HG02970 (cell line): Measurements from ENCODE around the gene GNB2.

ENCODE experiments used
- ATAC-seq: cut with Tn5 transposase; IDR thresholded peaks from one replicate; pipeline ENCODE4 v1.9.1; 2021; ENCODE audit warnings: mild to moderate bottlenecking, moderate library complexity, moderate number of reproducible peaks; ENCODE audit not compliant: unreplicated experiment, low FRiP score

The GNB2 gene

DNA sequence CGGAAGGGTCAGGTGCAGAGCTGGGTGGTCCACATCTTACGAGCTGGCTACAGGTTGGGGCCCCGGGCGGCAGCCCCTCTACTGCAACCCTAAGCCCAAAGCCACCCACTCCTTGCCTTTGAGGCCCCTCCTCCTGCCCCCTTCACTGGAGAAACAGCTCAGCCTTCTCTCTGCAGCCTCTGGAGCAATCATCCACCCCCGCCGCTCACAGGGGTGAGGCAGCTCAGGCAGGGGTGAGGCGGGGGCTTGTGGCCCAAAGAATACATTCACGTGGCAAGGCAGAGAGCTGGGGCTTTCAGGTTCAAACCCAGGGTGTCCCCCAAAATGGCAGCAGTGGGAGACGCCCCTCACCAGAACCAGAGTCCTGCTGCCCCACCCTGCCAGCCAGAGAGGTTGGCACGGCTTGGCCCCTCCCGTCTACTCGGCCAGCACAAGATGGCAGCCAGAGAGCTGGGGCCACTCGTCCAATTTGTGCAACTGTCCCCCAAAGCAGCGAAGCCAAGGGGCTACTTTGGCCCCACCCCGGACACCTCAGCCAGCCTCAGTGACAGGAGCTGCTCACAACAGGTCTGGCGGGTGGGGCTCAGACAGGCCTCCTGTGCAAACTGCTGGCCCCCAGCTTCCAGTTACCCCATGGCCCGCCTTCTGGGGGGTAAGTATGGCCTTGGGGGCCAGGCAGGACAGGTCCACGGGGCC lies 7.2 kb downstream of the GNB2 start:
- ATAC-seq: no peak

DNA sequence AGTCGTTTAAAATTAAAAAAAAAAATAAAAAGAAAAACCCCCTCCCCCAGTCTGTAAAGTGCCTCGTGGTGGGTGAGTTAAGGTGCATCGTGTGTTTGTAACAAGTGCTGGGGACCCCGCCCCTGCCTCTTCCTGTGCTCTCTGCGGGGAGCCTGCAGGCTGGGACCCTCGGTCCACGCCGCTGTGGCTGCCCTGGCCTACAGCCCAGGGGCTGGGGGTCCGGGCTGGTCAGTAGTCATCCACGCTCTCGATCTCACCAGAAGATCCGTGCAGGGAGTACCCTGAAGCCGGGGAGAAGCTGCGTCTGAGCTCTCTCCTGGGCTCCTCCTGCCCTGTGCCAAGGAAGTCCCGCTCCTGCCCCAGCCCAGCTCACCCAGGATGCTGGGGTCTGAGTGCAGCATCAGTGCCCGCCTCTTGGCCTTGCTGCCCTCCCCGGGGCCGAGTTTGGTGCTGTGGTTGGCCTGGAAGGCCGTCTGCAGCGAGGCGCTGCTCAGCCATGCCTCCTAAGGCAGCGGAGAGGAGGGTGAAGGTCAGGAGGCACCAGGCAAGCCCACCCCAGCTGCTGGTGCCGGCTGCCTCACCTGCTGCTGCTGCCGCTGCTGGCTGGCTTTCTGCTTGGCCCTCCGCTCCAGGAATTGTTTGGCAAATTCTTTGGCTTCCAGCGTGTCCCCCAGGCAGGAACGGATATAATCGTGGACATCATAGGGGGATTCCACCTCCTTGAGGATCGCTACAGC lies 8.1 kb downstream of the GNB2 start:
- no peak for ATAC-seq

DNA sequence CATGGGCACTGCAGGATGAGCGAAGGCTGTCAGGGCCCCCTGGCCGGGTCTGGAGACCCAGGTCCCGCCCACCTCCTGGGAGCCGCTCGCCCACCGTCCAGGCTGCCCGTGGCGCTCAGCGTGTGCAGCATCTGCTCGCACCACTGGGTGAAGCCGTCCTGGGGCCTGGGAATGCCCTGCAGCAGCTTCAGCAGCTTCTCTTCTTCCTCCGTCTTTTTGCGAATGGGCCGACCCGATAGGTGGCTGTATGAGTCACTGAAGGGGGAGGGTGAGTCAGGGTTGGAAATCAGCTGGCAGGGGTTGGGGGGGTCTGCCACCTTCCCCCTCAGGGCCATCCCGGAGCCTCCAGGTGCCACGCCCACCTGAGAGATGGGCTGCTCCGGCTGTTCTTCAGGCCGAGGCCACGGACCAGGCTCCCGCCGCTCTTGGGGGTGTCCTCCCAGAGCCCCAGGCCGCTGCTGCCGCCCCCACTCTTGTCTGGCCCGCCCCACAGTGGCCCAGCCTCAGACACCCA lies 8.7 kb downstream of the GNB2 start:
- no peak for ATAC-seq

DNA sequence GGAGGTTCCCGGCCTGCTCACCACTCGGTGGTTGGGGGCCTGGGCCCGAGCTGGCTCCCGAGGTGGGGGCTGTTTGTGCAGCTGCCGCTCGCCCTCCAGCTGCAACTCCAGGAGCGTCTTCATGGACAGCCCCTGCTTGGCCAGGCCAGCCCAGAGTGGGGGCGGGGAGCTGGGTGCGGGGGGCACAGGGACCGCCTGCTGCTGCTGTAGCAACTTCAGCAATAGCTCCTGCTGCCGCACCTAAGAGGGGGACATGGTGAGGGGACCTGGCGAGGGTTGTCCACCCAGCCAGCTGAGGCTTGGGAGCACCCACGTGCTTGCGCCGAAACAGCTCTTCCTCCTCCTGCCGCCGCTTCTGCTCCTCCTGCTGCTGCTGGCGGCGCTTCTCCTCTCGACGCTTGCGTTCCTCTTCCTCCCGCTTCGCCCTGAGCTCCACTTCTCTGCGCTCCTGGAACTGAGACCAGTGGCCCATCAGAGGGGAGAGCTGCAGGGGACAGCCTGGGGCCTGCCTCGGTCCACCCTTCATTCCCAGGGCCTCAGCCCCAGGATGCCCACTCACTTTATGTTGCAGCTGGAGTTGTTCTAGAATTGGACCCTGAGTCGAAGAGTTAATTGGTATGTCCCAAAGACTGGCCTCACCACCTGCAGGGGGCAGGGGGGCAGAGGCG lies 9.6 kb downstream of the GNB2 start:
- ATAC-seq: no peak

DNA sequence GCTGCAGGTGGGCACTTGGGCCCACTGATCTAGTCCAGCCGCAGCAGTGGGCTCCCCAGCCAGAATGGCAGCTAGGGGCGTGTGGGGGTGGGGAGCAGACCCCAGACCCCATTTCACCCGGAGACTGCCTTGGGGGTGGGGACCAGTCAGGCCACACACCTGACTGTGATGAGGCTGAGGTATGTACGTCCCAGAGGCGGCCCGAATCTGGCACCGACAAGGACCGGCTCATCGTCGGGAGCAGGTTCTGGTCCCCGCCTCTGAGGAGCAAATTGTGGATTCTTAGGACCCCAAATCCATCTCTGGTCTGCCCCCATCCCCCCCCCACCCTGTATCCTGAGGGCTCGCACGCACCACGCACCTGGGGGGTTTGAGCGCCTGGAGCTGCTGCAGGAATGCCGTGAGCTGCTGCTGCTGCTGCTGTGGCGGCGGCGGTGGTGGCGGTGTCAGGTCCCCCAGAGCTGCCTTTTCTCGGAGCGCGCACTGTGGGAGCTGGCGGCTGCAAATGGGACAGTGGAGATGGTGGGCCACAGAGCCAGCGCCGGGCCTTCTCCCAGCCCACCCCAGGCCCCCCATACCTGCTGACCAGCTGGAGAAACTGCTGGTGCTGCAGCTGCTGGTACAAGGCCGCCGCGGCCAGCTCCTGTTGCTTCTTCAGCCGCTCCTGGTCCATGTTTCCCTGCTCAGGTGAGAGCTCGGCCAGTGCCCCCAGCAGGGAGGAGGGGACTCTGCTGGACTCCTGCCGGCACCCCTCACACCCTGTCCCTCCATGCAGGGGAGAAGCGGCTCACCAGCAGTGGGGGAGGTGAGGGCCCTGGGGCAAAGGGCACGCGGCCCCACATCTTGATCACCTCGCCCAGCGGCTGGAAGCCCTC lies 10.4 kb downstream of the GNB2 start:
- no peak for ATAC-seq

DNA sequence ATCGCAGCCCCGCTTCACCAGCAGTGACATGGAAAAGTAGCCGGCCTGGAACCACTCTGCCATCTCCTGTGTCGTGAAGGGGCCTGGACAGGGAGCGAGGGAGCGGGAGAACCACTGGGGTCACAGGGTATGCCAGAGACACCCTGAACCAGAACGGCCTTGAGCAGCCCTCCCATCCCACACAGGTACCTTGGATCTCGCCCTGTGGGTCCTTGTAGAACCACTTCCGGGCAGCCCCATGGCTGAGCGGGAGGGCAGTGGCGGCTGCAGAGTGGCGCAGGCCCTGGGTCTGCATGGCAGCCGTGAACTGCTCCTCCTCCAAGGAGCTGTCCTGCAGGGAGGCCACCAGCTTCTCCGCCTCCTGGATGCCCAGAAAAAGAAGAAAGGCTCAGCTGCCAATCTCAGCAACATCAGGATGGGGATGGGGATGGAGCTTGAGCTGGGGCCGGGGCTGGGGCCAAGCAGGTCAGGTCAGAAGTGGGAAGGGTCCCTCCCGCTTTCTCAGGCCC lies 11.0 kb downstream of the GNB2 start:
- no peak for ATAC-seq

DNA sequence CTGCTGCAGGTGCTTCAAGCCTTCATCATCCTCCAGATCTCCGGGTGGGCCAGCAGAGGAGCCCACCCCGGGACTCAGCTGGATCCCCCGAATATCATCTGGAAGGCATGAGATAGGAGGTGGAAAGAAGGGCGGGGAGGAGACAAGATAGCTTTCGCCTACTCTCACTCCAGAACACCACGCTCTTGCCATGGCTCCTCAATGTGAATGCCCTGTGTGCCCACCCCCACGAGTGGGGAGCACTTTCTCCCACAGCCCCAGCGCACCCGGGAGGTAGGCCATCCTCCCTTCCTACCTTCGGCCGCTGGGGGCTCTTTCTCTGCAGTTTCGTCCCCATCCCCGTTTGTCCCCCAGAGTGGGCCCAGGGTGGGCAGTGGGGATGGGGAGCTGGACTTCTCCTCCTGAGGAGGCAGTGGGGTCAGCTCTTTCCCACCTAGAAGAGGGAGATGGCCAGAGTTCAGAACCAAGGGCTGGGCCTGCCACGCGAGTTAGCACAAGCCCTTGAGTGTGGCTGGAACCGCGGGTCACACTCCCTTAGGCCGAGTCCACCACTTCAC lies 11.6 kb downstream of the GNB2 start:
- ATAC-seq: no peak

DNA sequence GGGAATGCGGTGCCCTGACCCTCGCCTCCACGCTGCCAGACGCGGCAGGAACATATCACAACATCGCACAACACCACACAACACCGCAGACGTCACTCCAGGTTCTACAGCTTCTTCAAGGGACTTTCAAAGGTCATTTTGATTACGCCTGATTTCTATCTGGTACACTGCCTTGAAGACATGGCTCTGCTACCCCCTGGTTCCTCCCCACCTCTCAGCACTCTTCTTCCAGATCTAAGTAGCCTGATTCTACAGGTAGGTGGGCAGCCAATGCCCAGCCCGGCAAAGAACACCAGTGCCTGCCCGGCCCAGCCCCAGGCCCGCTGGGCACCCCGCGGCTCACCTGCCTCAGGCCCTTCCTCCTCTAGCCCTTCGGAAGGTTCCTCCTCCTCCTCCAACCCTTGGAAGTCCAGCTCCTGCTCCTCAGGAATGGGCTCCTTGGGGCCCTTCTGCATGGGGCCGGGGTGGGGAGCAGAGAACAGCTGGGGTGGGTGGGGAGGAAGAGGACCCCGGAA lies 12.1 kb downstream of the GNB2 start:
- no peak for ATAC-seq

DNA sequence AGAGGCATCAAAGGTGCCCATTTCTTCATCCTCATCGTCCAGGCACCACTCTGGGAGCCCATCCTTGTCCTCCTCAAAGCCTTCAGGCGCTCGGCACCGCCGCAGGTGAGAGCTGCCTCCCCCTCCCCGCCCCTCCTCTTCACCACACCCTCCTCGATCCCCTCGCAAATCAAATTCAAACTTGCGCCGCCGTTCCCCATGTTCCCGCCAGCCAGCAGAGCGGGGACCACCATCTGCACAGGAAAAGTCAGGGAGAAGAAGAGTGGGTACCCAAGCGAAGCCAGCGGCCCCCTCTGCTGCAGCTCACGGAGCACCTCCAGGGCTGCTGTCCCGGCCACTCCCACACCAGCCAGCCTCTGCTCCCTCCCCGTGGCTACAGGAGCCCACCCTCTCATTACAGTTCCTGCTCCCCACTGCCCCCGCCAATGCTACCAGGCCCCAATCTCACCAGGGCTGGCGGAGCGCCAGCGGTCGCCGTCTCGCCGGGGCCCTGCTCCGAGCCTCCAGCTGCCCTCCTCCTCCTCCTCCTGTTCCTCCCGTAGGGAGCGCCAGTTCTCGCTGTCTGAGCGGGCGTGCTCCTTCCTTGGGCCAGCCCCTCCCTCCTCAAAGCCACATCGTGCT lies 12.8 kb downstream of the GNB2 start:
- ATAC-seq: no peak

DNA sequence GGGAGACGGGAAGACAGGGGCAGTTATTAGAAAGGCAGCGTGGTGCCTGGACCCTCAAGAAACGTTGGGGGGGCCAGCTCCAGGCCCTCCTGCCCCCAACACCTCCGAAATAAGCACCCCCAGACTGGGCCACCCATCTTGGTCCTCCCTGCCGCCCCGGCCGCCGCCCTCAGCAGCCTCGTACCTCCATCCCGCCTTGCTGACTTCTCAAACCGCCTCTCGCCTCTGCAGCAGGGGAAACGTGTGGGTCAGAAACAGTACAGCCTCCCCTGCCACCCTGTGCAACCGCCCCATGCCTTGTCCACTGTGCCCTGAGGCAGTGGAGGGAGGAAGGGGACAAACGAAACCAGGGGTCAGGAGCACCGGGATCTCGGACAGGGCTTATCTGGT lies 13.3 kb downstream of the GNB2 start:
- no peak for ATAC-seq

DNA sequence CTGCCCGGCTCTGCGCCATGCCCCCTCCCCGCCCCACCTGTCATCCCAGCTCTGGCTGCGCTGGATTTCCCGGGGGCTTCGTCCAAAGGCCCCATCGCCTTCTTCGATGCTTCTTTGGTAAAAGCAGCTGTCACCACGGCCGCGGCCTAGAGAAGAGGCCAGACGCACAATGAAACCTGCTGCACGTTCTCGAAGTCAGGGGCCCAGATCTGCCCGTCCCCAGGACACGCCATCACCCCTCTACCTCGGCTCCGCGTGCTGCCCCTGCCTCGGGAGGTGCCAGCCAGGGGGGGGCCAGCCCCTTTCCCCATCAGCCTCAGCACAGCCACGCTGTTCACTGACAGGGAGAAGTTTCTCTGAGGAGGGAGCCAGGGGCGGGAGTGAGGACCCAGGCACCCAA lies 13.7 kb downstream of the GNB2 start:
- no peak for ATAC-seq

DNA sequence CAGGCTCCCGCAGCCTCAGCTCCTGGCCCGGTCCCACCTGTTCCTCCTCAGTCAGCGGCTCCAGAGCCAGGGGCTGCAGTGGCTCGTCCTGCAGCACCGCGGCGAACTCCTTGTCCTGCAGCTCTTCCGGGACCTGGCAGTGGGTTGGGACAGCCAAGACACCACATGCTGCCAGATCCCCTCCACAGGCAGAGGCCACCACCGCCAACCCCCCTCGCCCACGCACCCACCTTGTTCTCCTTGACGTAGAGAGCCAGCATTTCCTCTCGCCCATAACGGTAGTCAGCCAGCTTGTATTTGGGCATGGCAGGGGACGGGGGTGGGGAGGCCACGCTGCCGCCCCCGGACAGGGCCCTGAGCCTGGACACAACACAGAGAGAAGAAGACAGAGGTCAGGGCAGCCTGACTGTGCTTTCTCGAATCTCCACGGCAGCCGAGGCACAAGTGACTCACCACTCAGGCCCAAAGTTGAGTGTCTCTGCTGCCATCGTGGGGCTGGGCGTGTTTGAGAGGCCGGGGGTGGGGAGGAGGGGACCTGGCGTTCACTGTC lies 14.3 kb downstream of the GNB2 start:
- ATAC-seq: no peak

DNA sequence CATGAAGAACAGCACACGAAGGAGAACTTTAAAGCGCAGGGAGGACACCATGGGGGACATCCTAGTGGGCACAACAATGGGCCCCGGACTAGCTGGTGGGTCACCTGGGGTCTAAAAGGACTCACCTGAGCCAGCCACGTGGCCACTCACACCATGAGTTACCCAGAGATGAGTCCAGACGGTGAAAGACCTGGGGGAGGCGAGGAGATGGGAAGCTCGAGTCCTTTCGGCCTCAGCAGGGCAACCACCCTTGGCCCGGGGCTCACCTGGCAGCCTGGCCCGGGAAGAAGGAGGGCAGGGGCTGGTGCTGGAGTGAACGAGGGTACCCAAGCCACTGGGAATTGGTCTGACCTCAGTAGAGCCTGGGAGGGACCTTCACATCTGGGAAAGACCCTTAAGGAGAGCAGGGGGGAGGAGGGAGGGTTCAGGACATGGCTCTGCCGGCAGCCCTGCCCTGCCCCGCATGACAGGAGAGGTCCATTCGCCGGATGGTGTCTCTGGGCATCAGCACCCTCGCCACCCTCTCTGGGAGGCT lies 14.9 kb downstream of the GNB2 start:
- ATAC-seq: no peak

DNA sequence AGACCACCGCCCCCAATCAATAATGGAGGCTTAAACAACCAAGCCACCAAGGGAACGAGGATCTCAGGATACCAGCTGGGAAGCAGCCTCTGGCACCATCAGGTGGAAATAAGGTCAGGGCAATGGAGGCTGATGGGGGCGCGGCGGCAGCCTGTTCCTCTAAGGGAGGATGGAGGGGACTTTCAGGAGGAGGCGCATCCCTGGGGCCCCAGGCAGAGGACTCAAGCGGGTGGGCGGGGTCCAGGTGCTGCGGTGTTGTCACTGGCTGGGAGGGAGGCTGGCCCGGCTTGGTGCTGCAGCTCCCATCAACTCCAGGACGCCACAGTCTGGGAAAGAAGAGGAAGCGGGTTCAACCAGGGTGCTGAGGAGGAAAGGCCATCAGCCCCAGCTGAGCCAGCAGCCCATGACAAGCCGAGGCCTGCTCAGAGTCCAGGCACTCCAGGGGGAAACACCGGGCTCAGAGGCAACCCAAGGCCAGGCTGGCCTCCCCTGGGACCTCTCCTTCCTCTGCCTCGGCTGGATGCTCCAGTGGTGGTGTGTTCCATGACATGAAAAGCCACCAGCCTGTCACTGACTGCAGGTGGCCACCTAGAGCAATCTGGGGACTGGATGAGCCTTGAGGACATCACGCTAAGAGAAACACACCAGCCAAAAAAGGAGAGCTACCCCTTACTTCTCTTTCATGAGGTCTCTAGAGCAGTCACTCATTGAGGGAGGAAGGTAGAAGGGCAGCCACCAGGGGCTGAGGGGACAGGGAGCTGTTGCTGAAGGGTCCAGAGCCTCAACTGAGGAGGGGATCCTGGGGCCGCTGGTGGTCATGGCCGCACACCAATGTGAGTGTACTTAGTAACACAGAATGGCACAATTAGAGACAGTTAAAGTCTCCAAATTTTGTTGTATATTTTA lies 15.9 kb downstream of the GNB2 start:
- ATAC-seq: no peak

DNA sequence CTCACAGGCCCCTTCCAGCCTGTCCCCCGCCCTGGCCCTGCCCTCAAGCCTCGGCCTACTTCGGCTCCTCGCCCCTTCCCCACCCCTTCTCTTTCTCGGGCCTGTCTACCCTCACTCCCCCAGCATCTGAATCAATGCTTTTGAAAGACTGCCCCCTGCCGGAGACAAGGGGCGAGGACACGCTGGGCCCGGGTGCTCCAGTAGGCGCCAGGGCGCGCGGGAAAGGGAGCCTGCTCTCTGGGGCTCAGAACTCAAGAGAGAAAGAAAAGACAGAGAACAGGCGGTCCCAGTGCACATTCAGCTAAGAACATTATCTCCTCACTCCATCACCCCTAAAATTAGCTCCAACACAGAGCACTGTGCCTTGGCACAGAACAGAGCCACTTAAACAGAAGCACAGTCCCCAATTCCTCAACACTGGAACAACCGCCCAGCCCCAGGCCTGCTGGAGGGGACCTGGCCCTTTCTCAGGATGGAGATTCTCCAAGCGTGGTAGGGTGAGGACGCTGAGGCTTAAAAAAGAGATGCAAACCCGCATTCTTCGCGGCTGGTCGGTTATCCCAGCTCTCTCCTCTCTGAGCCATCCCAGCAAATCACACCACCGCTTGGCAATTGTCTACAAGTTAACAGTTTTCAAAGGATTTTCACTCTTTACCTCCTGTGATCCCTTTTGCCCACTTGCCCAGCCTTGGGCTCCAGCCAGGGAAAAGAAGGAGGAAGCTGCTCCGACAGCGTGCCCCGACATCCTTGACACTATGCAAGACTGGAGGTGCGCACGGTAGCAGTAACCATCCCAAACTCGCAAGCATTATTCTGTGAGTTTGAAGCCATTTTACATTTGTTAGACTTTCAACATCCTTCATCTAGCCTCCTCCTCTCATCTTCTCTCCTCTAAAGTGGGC lies 18.4 kb downstream of the GNB2 start:
- no peak for ATAC-seq

DNA sequence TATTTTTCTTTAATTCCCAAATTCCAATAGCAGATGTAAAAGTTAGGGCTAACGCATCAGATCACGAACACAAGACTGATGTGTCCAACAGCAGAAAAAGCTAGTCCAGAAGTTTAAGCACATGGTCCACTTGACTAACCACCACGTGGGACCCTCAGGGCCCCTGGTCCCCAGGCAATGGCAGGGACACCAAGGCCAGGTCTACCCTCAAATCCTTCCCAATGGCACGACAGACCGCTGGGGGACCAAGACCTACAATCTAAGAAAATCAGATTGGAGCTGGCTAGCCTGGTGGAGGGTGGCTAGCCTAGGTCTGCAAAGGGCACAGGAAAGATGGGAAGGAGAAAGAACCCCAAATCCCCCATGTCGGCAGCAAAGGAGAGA lies 19.0 kb downstream of the GNB2 start:
- ATAC-seq: no peak
